ENCODE results near the gene THAP5. TPM values are rescaled to one million over a fixed set of nuclear protein-coding genes. Genes with fewer than 3 reads are reported as not detected.

Gene THAP5
- total RNA-seq, 2 experiments from 2014 or later = 23.5 to 33.8 TPM

GRCh38 chr7:108580298-108580697 lies 10.8 kb upstream of the THAP5 start:
- H3K9me2 ChIP-seq (ENCODE audit: insufficient read depth, low read length) = no peaks in the 10 kb centered on the region
- POLR2A ChIA-PET = no interaction called here
- CTCF ChIA-PET (ENCODE audit: unreplicated experiment) = no interaction called here
- intact Hi-C loops (cut with micrococcal nuclease; ENCODE audit: unreplicated experiment) = no loop called here
- H3K4me2 ChIP-seq (ENCODE audit: low read length) = no peak overlapping the region
- no peaks in the 10 kb centered on the region for H3K79me2 ChIP-seq (ENCODE audit: insufficient read depth, low read depth, low read length)
- peaks cover 34% of the 10 kb centered on the region for H3K36me3 ChIP-seq (ENCODE audit: insufficient read depth, low read length)
- no peak overlapping the region for H3K27ac ChIP-seq (ENCODE audit: low read depth, low read length, poor library complexity, severe bottlenecking)
- H3K4me3 ChIP-seq (ENCODE audit: low read depth, low read length, poor library complexity, severe bottlenecking) = no peak overlapping the region
- H3K4me1 ChIP-seq (ENCODE audit: insufficient read depth, low read length, poor library complexity, severe bottlenecking) = no peaks in the 10 kb centered on the region
- H4K20me1 ChIP-seq (ENCODE audit: insufficient read depth, low read length) = no peaks in the 10 kb centered on the region
- TF ChIP-seq EZH2phosphoT487 (IDR thresholded peaks at IDR 0.05; ENCODE audit: borderline replicate concordance, low read depth, low read length) (no peak), CTCF (conservative IDR thresholded peaks at IDR 0.05; ENCODE audit: low read length) (no peak)
- H2AFZ ChIP-seq (ENCODE audit: low read length) = no peak overlapping the region
- DNase-seq (ENCODE audit: low spot score) = no peak
- no TSS peak for BruUV-seq (replicated peaks)
- H3K9me3 ChIP-seq (ENCODE audit: low read length) = peaks cover 4% of the 10 kb centered on the region; the same call in 1 of the 2 replicates

GRCh38 chr7:108578937-108579336 lies 9.4 kb upstream of the THAP5 start:
- Histone ChIP-seq H3K4me1 (ENCODE audit: insufficient read depth, low read length, poor library complexity, severe bottlenecking) (no peaks in the 10 kb centered on the region), H3K4me2 (ENCODE audit: low read length) (no peak overlapping the region), H4K20me1 (ENCODE audit: insufficient read depth, low read length) (no peaks in the 10 kb centered on the region), H3K9me2 (ENCODE audit: insufficient read depth, low read length) (no peaks in the 10 kb centered on the region), H2AFZ (ENCODE audit: low read length) (no peak overlapping the region), H3K9me3 (ENCODE audit: low read length) (peaks cover 4% of the 10 kb centered on the region; the same call in 1 of the 2 replicates), H3K36me3 (ENCODE audit: insufficient read depth, low read length) (peaks cover 47% of the 10 kb centered on the region), H3K27ac (ENCODE audit: low read depth, low read length, poor library complexity, severe bottlenecking) (no peak overlapping the region), H3K4me3 (ENCODE audit: low read depth, low read length, poor library complexity, severe bottlenecking) (no peak overlapping the region), H3K79me2 (ENCODE audit: insufficient read depth, low read depth, low read length) (peaks cover 2% of the 10 kb centered on the region; the same call in 1 of the 2 replicates)
- intact Hi-C loops (cut with micrococcal nuclease; ENCODE audit: unreplicated experiment) = no loop called here
- no TSS peak for BruUV-seq (replicated peaks)
- CTCF ChIA-PET (ENCODE audit: unreplicated experiment) = no interaction called here
- no peak for TF ChIP-seq EZH2phosphoT487 (IDR thresholded peaks at IDR 0.05; ENCODE audit: borderline replicate concordance, low read depth, low read length)
- no peak for TF ChIP-seq CTCF (conservative IDR thresholded peaks at IDR 0.05; ENCODE audit: low read length)
- POLR2A ChIA-PET = interaction anchor here (0.8 kb wide), 1 partner anchor 76 kb away, joined by 3 read pairs; no protein-coding TSS in a partner anchor
- DNase-seq (ENCODE audit: low spot score) = no peak

GRCh38 chr7:108576116-108576515 lies 6.6 kb upstream of the THAP5 start:
- peaks cover 70% of the 10 kb centered on the region for H3K36me3 ChIP-seq (ENCODE audit: insufficient read depth, low read length)
- POLR2A ChIA-PET = interaction anchor here (0.6 to 1.3 kb wide), 2 partner anchors 16 to 514 kb away, joined by 4 to 5 read pairs; no protein-coding TSS in a partner anchor
- no peak overlapping the region for H3K4me3 ChIP-seq (ENCODE audit: low read depth, low read length, poor library complexity, severe bottlenecking)
- H3K27ac ChIP-seq (ENCODE audit: low read depth, low read length, poor library complexity, severe bottlenecking) = no peak overlapping the region
- no TSS peak for BruUV-seq (replicated peaks)
- intact Hi-C loops (cut with micrococcal nuclease; ENCODE audit: unreplicated experiment) = no loop called here
- peaks cover 8% of the 10 kb centered on the region for H3K4me1 ChIP-seq (ENCODE audit: insufficient read depth, low read length, poor library complexity, severe bottlenecking)
- H4K20me1 ChIP-seq (ENCODE audit: insufficient read depth, low read length) = peaks cover under 1% of the 10 kb centered on the region; the same call in 1 of the 2 replicates
- no peak overlapping the region for H2AFZ ChIP-seq (ENCODE audit: low read length)
- no peaks in the 10 kb centered on the region for H3K9me2 ChIP-seq (ENCODE audit: insufficient read depth, low read length)
- H3K9me3 ChIP-seq (ENCODE audit: low read length) = peaks cover 4% of the 10 kb centered on the region; the same call in 1 of the 2 replicates
- peaks cover 30% of the 10 kb centered on the region for H3K79me2 ChIP-seq (ENCODE audit: insufficient read depth, low read depth, low read length)
- no peak for DNase-seq (ENCODE audit: low spot score)
- CTCF ChIA-PET (ENCODE audit: unreplicated experiment) = no interaction called here
- no peak overlapping the region for H3K4me2 ChIP-seq (ENCODE audit: low read length)
- TF ChIP-seq CTCF (conservative IDR thresholded peaks at IDR 0.05; ENCODE audit: low read length) (no peak), EZH2phosphoT487 (IDR thresholded peaks at IDR 0.05; ENCODE audit: borderline replicate concordance, low read depth, low read length) (no peak)
